Measurements from ENCODE around the gene DDX42.

GRCh38 chr17:63762161-63763078, 11.6 kb upstream of the DDX42 start:
- TF ChIP-seq CTCF (IDR thresholded peaks at IDR 0.05) (no peak), POLR2A (IDR thresholded peaks at IDR 0.05) (no peak)
